Activated CD8-positive, alpha-beta memory T cell treated with anti-CD3 and anti-CD28 coated beads, Interleukin-2, amount 10 ng/mL, durations not matched to agents 7 days and 5 days (primary cell): Measurements from ENCODE around the gene BTBD10. TPM values are rescaled to one million over a fixed set of nuclear protein-coding genes. Genes with fewer than 3 reads are reported as not detected.
"Not testable (repeated sequence)": the region's sequence is repeated elsewhere in the genome, so short reads cannot be mapped to it uniquely, and the experiment has no call there.

Source experiments
- ATAC-seq: fragments of 150-1000 bp; cut with Tn5 transposase; one replicate; pipeline ENCODE4 v1.10.0; 2021; ENCODE audit warnings: moderate library complexity
- CTCF ChIA-PET: fragments of 350-600 bp; sonication (Branson Sonifier 250); formaldehyde crosslinking; loops from one replicate; lab custom pipeline; 2021; ENCODE audit warnings: antibody characterized with exemption; lab: Charles Lee
- DNase-seq: peaks from one replicate; pipeline ENCODE4 v3.0.0-alpha.2; 2020
- H3K27ac Mint-ChIP-seq: one replicate; pipeline ENCODE4 v1.8.0; 2021; ENCODE audit warnings: mild to moderate bottlenecking, mixed read lengths
- H3K27me3 Mint-ChIP-seq: one replicate; pipeline ENCODE4 v1.8.0; 2021; ENCODE audit warnings: mixed read lengths
- H3K36me3 Mint-ChIP-seq: one replicate; pipeline ENCODE4 v1.8.0; 2021; ENCODE audit warnings: mild to moderate bottlenecking, mixed read lengths
- H3K4me1 Mint-ChIP-seq: one replicate; pipeline ENCODE4 v1.8.0; 2021; ENCODE audit warnings: mixed read lengths
- H3K4me3 Mint-ChIP-seq: one replicate; pipeline ENCODE4 v1.8.0; 2021; ENCODE audit warnings: mild to moderate bottlenecking, moderate library complexity, mixed read lengths
- H3K9me3 Mint-ChIP-seq: one replicate; pipeline ENCODE4 v1.8.0; 2022; ENCODE audit warnings: low read depth, mixed read lengths
- total RNA-seq, 2 experiments: library from RNA; stranded (reverse); gene quantifications; one replicate each; pipeline ENCODE4 v1.2.3, GENCODE V29; 2021

The BTBD10 gene
- total RNA-seq, 2 experiments from 2014 or later: 19.5 to 23.9 TPM

DNA sequence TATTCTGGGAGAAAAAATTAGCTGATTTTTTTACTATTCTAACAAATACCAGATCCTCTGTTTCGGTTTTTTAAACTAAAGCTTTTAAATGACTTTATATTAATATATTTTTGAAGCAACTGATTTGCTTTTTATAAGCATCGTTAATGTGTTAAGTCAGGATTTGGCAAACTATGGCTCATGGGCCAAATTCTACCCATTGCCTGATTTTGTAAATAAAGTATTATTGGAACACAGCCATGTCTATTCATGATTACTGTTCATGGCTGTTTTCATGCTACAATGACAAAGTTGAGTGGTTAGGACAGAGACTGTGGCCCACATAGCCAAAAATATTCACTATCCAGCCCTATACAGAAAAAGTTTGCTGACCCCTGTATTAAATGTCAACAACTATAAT, 29.6 kb downstream of the BTBD10 start:
- no peaks in the 10 kb centered on the region for H3K9me3 Mint-ChIP-seq
- peaks cover 22% of the 10 kb centered on the region for H3K36me3 Mint-ChIP-seq
- no peak overlapping the region for H3K27ac Mint-ChIP-seq
- H3K4me1 Mint-ChIP-seq: peaks cover 14% of the 10 kb centered on the region
- CTCF ChIA-PET: no interaction called here
- DNase-seq (no peak), ATAC-seq (no peak)
- H3K27me3 Mint-ChIP-seq: no peaks in the 10 kb centered on the region
- H3K4me3 Mint-ChIP-seq: no peak overlapping the region

DNA sequence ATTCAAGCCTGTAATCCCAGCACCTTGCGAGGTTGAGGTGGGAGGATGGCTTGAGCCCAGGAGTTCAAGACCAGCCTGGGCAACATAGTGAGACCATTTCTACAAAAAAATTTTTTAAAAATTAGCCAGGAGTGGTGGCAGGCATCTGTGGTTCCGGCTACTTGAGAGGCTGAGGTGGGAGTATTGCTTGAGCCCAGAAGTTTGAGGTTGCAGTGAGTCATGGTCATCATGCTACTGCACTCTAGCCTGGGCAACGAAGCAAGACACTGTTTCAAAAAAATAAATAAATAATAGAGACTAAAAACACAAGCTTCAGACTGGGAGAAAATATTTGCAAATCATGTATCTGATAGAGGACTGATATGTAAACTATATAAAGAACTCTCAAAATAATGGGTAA, 33.2 kb downstream of the BTBD10 start:
- no peak for DNase-seq
- H3K27me3 Mint-ChIP-seq: no peaks in the 10 kb centered on the region
- peaks cover 38% of the 10 kb centered on the region for H3K36me3 Mint-ChIP-seq
- no peak for ATAC-seq
- H3K27ac Mint-ChIP-seq: no peak overlapping the region
- CTCF ChIA-PET: no interaction called here
- H3K4me1 Mint-ChIP-seq: peaks cover 9% of the 10 kb centered on the region
- H3K4me3 Mint-ChIP-seq: no peak overlapping the region
- H3K9me3 Mint-ChIP-seq: peaks cover 4% of the 10 kb centered on the region

DNA sequence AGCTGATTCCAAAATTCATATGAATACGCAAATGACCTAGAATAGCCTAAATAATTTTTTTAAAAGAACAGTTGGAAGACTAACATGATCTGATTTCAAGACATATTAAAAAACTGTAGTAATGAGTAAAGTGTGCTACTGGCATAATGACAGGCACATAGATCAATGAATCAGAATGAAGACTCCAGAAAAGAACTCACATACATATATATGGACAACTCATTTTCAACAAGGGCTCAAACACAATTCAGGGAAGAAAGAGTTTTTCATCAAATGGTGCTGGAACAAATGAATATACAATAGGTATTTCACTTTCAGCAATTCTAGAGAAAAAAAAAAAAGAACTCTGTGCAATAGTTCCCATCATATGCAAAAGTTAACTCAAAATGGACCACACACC, 33.7 kb downstream of the BTBD10 start:
- Mint-ChIP-seq H3K27me3 (no peaks in the 10 kb centered on the region), H3K9me3 (peaks cover 4% of the 10 kb centered on the region), H3K4me1 (peaks cover 3% of the 10 kb centered on the region), H3K36me3 (peaks cover 42% of the 10 kb centered on the region), H3K4me3 (no peak overlapping the region), H3K27ac (no peak overlapping the region)
- DNase-seq: no peak
- CTCF ChIA-PET: no interaction called here
- no peak for ATAC-seq

DNA sequence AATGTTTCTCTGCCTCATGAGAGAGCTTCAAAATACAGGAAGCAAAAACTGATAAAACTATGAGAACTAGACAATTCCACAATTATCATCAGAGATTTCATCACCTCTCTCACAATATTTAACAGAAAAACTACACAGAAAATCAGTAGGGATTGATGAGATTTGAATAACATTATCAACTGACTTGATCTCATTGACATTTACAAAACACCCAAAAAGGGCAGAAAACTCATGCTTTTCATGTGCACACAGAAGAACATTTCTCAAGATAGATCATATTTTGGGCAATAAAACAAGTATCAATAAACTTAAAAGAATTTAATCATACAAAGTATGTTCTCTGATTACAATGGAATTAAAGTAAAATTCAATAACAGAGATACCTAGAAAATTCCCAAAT, 35.6 kb downstream of the BTBD10 start:
- DNase-seq (no peak), ATAC-seq (no peak)
- Mint-ChIP-seq H3K4me3 (no peak overlapping the region), H3K36me3 (peaks cover 42% of the 10 kb centered on the region), H3K9me3 (peaks cover 4% of the 10 kb centered on the region), H3K27me3 (no peaks in the 10 kb centered on the region), H3K27ac (no peak overlapping the region), H3K4me1 (peaks cover 3% of the 10 kb centered on the region)
- CTCF ChIA-PET: no interaction called here

DNA sequence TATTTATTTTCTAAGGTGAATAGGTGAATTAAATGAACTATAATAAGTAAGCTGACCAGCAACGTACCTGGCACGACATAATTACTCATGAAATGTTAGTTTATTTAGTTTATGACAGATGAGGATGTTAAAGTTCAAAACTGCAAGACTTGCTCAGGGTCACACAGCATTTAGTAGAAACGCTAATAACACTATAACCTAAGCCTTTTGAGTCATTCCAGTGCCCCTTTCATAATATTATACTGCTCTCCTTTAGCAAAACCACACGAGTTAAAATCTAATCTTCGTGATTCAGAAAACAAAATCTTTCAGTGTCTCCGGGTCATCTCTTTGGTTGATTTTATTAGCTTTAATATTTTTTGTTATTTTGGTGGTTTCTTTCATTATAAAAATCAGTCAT, 39.6 kb downstream of the BTBD10 start:
- ATAC-seq (no peak), DNase-seq (no peak)
- peaks cover 4% of the 10 kb centered on the region for H3K9me3 Mint-ChIP-seq
- H3K4me1 Mint-ChIP-seq: no peaks in the 10 kb centered on the region
- peaks cover 30% of the 10 kb centered on the region for H3K36me3 Mint-ChIP-seq
- H3K4me3 Mint-ChIP-seq: no peak overlapping the region
- no peaks in the 10 kb centered on the region for H3K27me3 Mint-ChIP-seq
- CTCF ChIA-PET: interaction anchor here (1.1 kb wide), 1 partner anchor 11 kb away, joined by 3 read pairs; no protein-coding TSS in a partner anchor
- H3K27ac Mint-ChIP-seq: no peak overlapping the region

DNA sequence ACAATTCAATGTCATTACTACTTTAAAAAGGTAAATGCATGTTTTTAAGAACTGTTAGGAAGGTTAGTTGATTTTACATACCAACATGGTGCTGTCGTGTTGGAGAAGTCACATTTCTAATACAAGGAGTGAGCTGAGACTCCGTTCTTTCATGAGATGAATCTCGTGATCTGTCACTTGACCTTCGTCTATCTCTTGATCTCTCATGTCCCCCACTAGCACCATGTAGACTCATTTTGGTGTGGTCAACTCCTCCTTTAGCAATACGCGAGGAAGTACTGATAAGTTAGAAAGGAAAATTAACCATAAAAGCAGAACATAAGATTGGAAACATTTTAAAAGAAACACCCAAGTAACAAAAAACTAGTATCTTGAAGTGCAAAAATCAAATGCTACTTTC, 41.5 kb downstream of the BTBD10 start:
- Mint-ChIP-seq H3K36me3 (peaks cover 23% of the 10 kb centered on the region), H3K4me1 (no peaks in the 10 kb centered on the region), H3K4me3 (no peak overlapping the region), H3K9me3 (no peaks in the 10 kb centered on the region), H3K27me3 (no peaks in the 10 kb centered on the region), H3K27ac (no peak overlapping the region)
- ATAC-seq (no peak), DNase-seq (no peak)
- CTCF ChIA-PET: no interaction called here

DNA sequence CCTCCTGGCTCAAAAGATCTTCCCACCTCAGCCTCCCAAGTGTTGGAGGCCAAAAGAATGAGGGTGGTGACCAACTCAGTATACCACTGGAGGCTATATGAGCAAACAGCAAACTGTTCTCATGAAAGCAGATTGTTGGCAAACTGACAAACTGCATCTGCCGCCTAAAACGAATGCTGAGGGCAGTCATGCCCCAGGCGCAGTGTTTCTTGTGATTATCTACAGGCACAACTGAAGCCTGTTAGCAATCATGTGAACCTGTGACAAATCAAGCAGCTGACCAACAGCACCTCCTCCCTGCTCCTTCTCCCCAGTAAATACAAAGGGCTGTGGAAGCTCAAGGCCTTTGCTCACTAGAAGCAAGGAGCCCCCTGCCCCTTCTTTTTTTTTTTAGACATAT, 47.8 kb downstream of the BTBD10 start:
- H3K4me3 Mint-ChIP-seq: no peak overlapping the region
- CTCF ChIA-PET: interaction anchor here (0.7 kb wide), 1 partner anchor 1116 kb away, joined by 3 read pairs; no protein-coding TSS in a partner anchor
- no peaks in the 10 kb centered on the region for H3K27me3 Mint-ChIP-seq
- no peaks in the 10 kb centered on the region for H3K9me3 Mint-ChIP-seq
- H3K4me1 Mint-ChIP-seq: no peaks in the 10 kb centered on the region
- H3K27ac Mint-ChIP-seq: no peak overlapping the region
- peaks cover 35% of the 10 kb centered on the region for H3K36me3 Mint-ChIP-seq
- ATAC-seq (no peak), DNase-seq (no peak)

DNA sequence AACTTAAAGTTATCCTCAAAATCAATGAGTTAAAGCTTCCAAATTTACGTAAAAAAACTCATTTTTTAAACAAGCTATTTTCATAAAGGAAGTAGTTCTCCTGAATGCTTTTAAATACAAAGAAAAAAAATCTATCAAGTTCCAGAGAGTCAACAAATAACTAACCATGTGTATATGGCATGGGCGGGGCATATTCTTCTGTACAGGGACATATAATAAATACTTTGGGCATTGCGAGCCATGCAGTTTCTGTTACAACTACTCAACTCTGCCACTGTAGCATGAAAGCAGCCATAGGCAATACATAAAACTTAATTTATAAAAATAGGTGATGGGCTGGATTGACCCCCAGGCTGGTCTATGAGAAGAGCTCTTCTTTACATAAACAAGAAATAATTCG, 57.8 kb downstream of the BTBD10 start:
- CTCF ChIA-PET: no interaction called here
- no peak overlapping the region for H3K27ac Mint-ChIP-seq

DNA sequence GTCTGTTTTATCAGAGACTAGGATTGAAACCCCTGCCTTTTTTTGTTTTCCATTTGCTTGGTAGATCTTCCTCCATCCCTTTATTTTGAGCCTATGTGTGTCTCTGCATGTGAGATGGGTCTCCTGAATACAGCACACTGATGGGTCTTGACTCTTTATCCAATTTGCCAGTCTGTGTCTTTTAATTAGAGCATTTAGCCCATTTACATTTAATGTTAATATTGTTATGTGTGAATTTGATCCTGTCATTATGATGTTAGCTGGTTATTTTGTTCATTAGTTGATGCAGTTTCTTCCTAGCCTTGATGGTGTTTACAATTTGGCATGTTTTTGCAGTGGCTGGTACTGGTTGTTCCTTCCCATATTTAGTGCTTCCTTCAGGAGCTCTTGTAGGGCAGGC, 64.7 kb downstream of the BTBD10 start:
- H3K4me3 Mint-ChIP-seq, H3K27ac Mint-ChIP-seq, CTCF ChIA-PET, H3K27me3 Mint-ChIP-seq, H3K9me3 Mint-ChIP-seq, DNase-seq, H3K4me1 Mint-ChIP-seq, ATAC-seq: not testable (repeated sequence)
- H3K36me3 Mint-ChIP-seq: peaks cover 43% of the 10 kb centered on the region

More for the DNA sequence above, 57.8 kb downstream of the BTBD10 start:
- H3K27me3 Mint-ChIP-seq: no peaks in the 10 kb centered on the region
- no peaks in the 10 kb centered on the region for H3K4me1 Mint-ChIP-seq
- H3K9me3 Mint-ChIP-seq: no peaks in the 10 kb centered on the region
- H3K4me3 Mint-ChIP-seq: no peak overlapping the region
- no peak for ATAC-seq
- peaks cover 40% of the 10 kb centered on the region for H3K36me3 Mint-ChIP-seq
- DNase-seq: no peak

DNA sequence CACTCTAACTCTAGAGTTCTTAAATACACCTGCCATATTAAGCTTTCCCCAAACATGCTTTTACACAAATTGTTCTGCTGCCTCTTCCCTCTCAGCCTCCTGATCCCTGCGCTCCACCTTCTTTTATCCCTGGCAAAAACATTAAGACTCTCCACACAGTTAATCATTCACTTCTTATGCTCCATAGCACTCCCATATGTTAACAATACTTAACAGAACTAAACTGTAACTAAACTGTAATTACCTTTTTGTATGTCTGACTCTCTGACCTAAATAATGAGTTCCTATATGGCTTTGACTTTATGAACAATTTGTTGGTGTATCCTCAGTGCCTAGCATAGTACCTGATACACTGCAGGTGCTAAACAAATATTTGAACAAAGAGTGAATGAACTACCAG, 71.8 kb downstream of the BTBD10 start:
- Mint-ChIP-seq H3K27me3 (no peaks in the 10 kb centered on the region), H3K9me3 (no peaks in the 10 kb centered on the region), H3K4me1 (no peaks in the 10 kb centered on the region), H3K36me3 (peaks cover 40% of the 10 kb centered on the region), H3K4me3 (no peak overlapping the region), H3K27ac (no peak overlapping the region)
- CTCF ChIA-PET: interaction anchor here (1.7 kb wide), 1 partner anchor 10 kb away, joined by 5 read pairs; no protein-coding TSS in a partner anchor
- ATAC-seq (no peak), DNase-seq (no peak)

DNA sequence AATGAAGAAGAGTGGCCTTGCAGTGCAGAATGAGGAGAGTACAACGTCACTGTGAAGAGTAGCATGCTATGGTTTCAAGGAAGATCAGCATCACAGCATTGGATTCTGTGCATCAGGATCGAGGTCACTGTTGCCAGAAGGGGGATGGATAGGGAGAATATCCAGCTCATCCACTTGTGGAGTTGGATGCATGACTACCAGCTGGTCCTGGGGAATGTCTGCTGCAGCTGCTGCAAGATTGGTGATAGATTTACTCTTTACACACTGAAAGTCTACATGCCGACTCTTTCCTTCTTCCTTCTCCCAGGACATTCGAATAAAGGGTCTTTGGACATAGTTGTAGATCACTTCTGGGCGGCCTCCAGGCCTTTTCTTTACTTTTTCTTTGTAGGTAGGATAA, 74.3 kb downstream of the BTBD10 start:
- no peak overlapping the region for H3K27ac Mint-ChIP-seq

DNA sequence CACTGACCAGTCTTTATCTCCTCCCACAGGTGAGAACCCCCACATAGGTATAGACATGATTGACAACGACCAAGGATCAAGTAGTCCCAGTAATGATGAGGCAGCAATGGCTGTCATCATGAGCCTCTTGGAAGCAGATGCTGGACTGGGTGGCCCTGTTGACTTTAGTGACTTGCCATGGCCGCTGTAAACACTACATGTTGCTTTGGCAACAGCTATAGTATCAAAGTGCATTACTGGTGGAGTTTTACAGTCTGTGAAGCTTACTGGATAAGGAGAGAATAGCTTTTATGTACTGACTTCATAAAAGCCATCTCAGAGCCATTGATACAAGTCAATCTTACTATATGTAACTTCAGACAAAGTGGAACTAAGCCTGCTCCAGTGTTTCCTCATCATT, 76.5 kb downstream of the BTBD10 start:
- Mint-ChIP-seq H3K27ac (no peak overlapping the region), H3K27me3 (no peaks in the 10 kb centered on the region), H3K9me3 (no peaks in the 10 kb centered on the region), H3K4me3 (no peak overlapping the region), H3K36me3 (peaks cover 49% of the 10 kb centered on the region), H3K4me1 (no peaks in the 10 kb centered on the region)
- DNase-seq (no peak), ATAC-seq (no peak)
- CTCF ChIA-PET: interaction anchor here (1.3 to 2.8 kb wide), 3 partner anchors 23 to 177 kb away, joined by 3 to 16 read pairs (median 4); no protein-coding TSS in a partner anchor

More for the DNA sequence above, 74.3 kb downstream of the BTBD10 start:
- Mint-ChIP-seq H3K27me3 (no peaks in the 10 kb centered on the region), H3K4me1 (no peaks in the 10 kb centered on the region), H3K9me3 (no peaks in the 10 kb centered on the region), H3K36me3 (peaks cover 41% of the 10 kb centered on the region), H3K4me3 (no peak overlapping the region)
- CTCF ChIA-PET: interaction anchor here (0.8 kb wide), 1 partner anchor 13 kb away, joined by 3 read pairs; no protein-coding TSS in a partner anchor
- ATAC-seq (no peak), DNase-seq (no peak)

DNA sequence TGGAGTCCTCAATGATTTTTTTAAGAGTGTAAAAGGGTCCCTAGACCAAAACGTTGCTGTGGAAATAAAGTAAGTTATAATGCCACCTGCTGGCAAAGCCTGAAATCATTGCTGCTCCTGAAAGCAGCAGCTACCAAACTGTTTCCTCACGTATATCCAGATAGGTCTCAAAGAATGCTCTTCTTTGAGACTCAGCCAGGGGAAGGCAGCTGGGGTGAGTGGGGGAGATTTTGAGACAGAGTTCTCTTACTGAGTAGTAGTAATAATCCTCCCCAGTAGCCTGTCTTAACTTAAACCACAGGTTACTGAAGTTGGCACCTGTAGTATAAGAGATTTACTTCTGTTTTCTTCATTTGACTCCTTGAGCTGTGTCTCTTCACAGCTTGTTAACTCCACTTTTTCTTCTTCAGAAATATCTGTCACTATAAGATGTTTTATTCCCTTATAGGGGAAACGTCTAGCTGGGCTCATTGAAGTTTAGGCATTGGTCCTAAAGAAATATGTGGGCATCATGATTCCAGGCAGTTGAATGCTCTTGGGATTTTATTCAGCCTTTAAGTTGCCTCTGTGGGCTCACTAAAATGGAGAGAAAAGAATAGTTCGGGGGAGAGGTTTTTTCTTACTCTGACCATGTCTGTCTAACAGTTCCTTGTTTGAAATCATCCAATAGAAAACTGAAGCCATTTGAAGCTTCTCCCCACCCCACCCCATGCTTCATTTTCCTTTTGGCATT, 77.9 kb downstream of the BTBD10 start:
- Mint-ChIP-seq H3K36me3 (peaks cover 45% of the 10 kb centered on the region), H3K27ac (peak overlapping the region; percentile 47), H3K4me3 (no peak overlapping the region), H3K9me3 (no peaks in the 10 kb centered on the region), H3K4me1 (no peaks in the 10 kb centered on the region), H3K27me3 (no peaks in the 10 kb centered on the region)
- ATAC-seq: no peak
- peak; percentile 47 for DNase-seq
- CTCF ChIA-PET: interaction anchor here (0.6 to 2.8 kb wide), 11 partner anchors 17 to 206 kb away, joined by 3 to 16 read pairs (median 3); no protein-coding TSS in a partner anchor

DNA sequence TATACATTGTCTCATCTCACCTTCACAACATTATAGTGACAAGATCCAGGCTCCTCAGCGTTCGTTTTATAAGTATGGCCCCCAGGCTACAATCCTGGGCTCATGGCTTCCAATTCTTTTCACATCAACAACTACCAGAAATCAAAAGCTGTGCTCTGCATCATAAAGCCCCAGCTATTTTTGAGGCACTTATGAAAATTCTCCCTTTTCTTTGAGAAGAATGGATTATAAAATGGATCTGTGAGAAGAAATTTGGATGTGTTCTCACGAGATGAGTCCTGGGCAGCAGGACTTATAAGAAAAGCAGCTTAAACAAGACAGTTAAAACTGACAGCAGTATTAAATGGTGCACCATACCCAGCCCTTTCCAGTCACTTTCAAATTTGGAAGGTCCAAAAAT, 80.3 kb downstream of the BTBD10 start:
- H3K4me1 Mint-ChIP-seq: no peaks in the 10 kb centered on the region
- no peak for DNase-seq
- no peaks in the 10 kb centered on the region for H3K27me3 Mint-ChIP-seq
- H3K4me3 Mint-ChIP-seq: no peak overlapping the region
- peak overlapping the region; percentile 0 for H3K27ac Mint-ChIP-seq
- CTCF ChIA-PET: interaction anchor here (0.9 to 1.9 kb wide), 2 partner anchors 9 to 21 kb away, joined by 3 to 5 read pairs; no protein-coding TSS in a partner anchor
- peaks cover 37% of the 10 kb centered on the region for H3K36me3 Mint-ChIP-seq
- H3K9me3 Mint-ChIP-seq: no peaks in the 10 kb centered on the region
- no peak for ATAC-seq
